ENCODE results near the gene MAN2B2.

GRCh38 chr4:6671648-6672047 lies 96.7 kb downstream of the MAN2B2 start:
- TF ChIP-seq CTCF (IDR thresholded peaks at IDR 0.05), result no peak
- TF ChIP-seq POLR2A (IDR thresholded peaks at IDR 0.05), result no peak
